Loucy (cell line): Measurements from ENCODE around the gene IQSEC1.

Experiments
- CTCF ChIP-seq: fragments of 200-600 bp; sonication (generic); conservative IDR thresholded peaks from 2 replicates; pipeline ENCODE4 v1.5.1; 2014; ENCODE audit warnings: mild to moderate bottlenecking, antibody characterized with exemption, low read length
- EZH2phosphoT487 ChIP-seq: fragments of 200-600 bp; IDR thresholded peaks from 2 replicates; pipeline ENCODE4 v1.6.1; 2018; ENCODE audit warnings: antibody characterized with exemption, mild to moderate bottlenecking, moderate library complexity, borderline replicate concordance

DNA sequence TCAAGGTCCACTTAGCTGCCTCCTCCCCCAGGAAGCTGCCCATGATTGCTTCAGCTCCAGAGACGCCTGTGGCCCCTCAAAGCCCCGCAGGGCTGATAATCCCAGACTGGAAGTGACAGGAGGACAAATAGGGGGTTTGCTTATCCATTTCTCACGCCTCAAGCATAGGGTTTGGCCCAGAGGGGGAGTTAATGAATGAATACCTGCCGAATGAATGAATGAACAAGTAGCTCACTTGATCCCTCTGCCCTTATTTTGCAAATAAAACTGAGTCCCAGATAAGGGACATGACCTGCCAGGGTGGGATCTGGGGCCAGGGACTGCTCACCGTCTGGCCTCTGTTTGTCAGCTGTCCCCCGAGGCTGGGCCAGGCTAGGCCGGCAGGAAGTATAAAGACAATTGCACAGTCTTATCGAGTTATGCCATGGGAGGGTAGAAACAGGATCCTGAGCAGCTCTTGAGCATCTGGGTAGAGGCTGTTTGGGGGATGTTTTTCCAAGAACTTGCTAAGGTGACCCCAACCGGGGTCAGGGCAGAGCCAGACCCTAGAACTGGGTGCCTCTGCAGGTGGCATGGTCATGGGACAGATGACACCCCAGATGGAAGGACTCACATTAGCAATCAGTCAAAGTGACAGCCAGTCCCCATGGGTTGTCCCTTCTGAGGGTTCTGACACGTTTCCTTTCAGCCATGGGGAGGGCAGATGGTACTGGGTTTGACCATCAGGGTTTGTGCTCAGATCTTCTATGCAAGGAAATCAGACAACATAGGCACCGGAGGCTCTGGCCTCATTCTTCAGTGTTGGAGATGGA is 45.0 kb downstream of the IQSEC1 start:
- TF ChIP-seq CTCF (no peak), EZH2phosphoT487 (no peak)
